ENCODE measurements around the gene N4BP2L2.

GRCh38 chr13:32430018-32430747, 108.4 kb downstream of the N4BP2L2 start:
- TF ChIP-seq CTCF (IDR thresholded peaks at IDR 0.05) (no peak), POLR2A (IDR thresholded peaks at IDR 0.05) (no peak)
